Measurements from ENCODE around the gene ANKRD63. TPM values are rescaled to one million over a fixed set of nuclear protein-coding genes. Genes with fewer than 3 reads are reported as not detected.

The ANKRD63 gene
- total RNA-seq, 1 donor = not detected

- DNase-seq (ENCODE audit: low read depth) = no peak
- no peak overlapping the region for H3K4me3 ChIP-seq (ENCODE audit: low read depth, low read length)
- TF ChIP-seq CTCF (IDR thresholded peaks at IDR 0.05; ENCODE audit: insufficient read depth, low read depth, low read length) = no peak
These were observed 13.8 kb upstream of the ANKRD63 start for GRCh38 chr15:40296561-40297230.

GRCh38 chr15:40295877-40296560, 13.2 kb upstream of the ANKRD63 start:
- H3K4me3 ChIP-seq (ENCODE audit: low read depth, low read length) = no peak overlapping the region
- no peak for DNase-seq (ENCODE audit: low read depth)
- no peak for TF ChIP-seq CTCF (IDR thresholded peaks at IDR 0.05; ENCODE audit: insufficient read depth, low read depth, low read length)

GRCh38 chr15:40295297-40295696, 12.4 kb upstream of the ANKRD63 start:
- H3K4me3 ChIP-seq (ENCODE audit: low read depth, low read length) = no peak overlapping the region
- no peak for TF ChIP-seq CTCF (IDR thresholded peaks at IDR 0.05; ENCODE audit: insufficient read depth, low read depth, low read length)
- no peak for DNase-seq (ENCODE audit: low read depth)

GRCh38 chr15:40293905-40294895, 11.3 kb upstream of the ANKRD63 start:
- no peak for DNase-seq (ENCODE audit: low read depth)
- TF ChIP-seq CTCF (IDR thresholded peaks at IDR 0.05; ENCODE audit: insufficient read depth, low read depth, low read length) = no peak
- H3K4me3 ChIP-seq (ENCODE audit: low read depth, low read length) = no peak overlapping the region

- no peak overlapping the region for H3K4me3 ChIP-seq (ENCODE audit: low read depth, low read length)
- no peak for TF ChIP-seq CTCF (IDR thresholded peaks at IDR 0.05; ENCODE audit: insufficient read depth, low read depth, low read length)
- no peak for DNase-seq (ENCODE audit: low read depth)
These were observed 10.1 kb upstream of the ANKRD63 start for GRCh38 chr15:40293006-40293405.

- DNase-seq (ENCODE audit: low read depth) = no peak
- no peak for TF ChIP-seq CTCF (IDR thresholded peaks at IDR 0.05; ENCODE audit: insufficient read depth, low read depth, low read length)
- no peak overlapping the region for H3K4me3 ChIP-seq (ENCODE audit: low read depth, low read length)
These were observed 9.4 kb upstream of the ANKRD63 start for GRCh38 chr15:40292246-40292645.

Data from fibroblast of villous mesenchyme (primary cell).